AML-193 (cell line): Measurements from ENCODE around the gene LRCH3.
"Not testable (repeated sequence)": the region's sequence is repeated elsewhere in the genome, so short reads cannot be mapped to it uniquely, and the experiment has no call there.

Experiments
- DNase-seq, 2 experiments: peaks; one replicate each; lab custom pipeline; 2025; lab: John Stamatoyannopoulos, UW

Gene LRCH3

GRCh38 chr3:197926418-197926817 is 135.4 kb downstream of the LRCH3 start:
- no peak for DNase-seq

DNA sequence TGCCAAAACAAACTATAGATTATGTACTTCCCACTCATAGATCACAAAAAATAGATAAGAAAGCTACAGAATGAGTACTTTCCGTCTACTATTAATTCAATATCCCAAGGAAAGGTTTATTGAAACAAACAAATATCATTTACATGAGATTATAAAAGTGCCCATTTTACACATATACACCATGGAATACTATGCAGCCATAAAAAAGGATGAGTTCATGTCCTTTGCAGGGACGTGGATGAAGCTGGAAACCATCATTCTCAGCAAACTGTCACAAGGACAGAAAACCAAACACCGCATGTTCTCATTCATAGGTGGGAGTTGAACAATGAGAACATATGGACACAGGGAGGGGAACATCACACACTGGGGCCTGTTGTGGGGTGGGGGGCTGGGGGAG is 136.5 kb downstream of the LRCH3 start:
- not testable (repeated sequence) for DNase-seq

DNA sequence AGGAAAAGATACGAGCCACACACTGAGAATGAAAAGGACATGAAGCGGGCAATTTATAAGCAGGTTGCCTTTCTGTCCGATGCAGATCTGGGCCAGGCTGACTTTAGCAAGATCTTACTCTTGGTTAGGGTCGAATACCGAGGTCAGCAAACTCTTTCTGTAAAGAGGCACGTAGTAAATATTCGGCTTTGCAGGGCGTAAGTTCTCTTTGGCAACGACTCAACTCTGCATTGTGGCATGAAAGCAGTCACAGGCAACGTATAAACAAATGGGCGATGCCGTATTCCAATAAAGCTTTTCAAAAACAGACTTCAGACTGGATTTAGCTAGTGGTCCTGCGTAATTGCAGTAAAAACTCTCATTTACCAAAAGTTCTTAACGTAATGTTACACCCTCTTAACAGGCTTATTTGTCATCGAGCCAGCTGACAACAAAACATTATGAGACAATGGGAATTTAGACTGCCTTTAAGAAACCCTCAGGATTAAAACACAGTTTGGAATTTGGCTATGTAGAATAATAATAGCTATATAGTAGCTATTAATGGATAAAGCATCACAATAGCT is 145.8 kb downstream of the LRCH3 start:
- no peak for DNase-seq
